ENCODE measurements around the gene TMEM203.

DNA sequence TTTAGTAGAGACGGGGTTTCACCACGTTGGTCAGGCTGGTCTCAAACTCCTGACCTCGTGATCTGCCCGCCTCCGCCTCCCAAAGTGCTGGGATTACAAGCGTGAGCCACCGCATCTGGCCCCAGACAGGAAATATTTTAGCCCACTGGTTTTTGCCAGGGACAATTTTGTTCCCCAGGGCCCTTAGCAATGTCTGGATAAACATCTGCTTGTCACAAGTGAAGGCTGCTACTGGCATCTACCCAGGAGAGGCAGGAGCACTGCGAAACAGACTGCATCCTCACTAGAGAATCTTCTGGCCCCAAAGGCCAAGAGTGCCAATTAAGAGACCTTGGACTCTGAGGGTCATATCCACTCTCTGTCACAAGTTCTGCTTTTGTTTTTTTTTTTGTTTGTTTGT lies 2.5 kb downstream of the TMEM203 start:
- TF ChIP-seq, protein P1, sequence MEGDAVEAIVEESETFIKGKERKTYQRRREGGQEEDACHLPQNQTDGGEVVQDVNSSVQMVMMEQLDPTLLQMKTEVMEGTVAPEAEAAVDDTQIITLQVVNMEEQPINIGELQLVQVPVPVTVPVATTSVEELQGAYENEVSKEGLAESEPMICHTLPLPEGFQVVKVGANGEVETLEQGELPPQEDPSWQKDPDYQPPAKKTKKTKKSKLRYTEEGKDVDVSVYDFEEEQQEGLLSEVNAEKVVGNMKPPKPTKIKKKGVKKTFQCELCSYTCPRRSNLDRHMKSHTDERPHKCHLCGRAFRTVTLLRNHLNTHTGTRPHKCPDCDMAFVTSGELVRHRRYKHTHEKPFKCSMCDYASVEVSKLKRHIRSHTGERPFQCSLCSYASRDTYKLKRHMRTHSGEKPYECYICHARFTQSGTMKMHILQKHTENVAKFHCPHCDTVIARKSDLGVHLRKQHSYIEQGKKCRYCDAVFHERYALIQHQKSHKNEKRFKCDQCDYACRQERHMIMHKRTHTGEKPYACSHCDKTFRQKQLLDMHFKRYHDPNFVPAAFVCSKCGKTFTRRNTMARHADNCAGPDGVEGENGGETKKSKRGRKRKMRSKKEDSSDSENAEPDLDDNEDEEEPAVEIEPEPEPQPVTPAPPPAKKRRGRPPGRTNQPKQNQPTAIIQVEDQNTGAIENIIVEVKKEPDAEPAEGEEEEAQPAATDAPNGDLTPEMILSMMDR (IDR thresholded peaks at IDR 0.05; ENCODE audit: low read depth, low read length) = no peak
- no peak for TF ChIP-seq EZH2phosphoT487 (IDR thresholded peaks at IDR 0.05; ENCODE audit: low read depth)

Data from OCI-LY3 (cell line).